Measurements from ENCODE around the gene FREM1.

DNA sequence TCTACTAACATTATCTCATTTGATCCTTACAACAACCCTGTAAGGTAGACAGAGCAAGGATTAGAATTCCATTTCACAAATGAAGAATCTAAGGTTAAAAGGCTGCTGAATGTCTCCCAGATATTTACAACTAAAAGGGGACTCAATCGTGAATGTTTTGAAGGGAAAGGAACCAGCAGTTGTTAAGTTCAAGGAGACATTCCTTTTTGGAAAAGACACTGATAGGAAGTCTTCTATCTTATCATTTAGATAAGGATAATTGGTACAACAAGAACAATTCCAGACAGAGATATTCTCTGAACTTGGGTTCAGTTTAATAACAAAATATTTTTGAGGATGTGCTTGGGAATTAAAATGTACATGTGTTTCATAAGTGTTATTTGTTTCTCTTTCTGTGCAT, 150.2 kb downstream of the FREM1 start:
- TF ChIP-seq, protein P1, sequence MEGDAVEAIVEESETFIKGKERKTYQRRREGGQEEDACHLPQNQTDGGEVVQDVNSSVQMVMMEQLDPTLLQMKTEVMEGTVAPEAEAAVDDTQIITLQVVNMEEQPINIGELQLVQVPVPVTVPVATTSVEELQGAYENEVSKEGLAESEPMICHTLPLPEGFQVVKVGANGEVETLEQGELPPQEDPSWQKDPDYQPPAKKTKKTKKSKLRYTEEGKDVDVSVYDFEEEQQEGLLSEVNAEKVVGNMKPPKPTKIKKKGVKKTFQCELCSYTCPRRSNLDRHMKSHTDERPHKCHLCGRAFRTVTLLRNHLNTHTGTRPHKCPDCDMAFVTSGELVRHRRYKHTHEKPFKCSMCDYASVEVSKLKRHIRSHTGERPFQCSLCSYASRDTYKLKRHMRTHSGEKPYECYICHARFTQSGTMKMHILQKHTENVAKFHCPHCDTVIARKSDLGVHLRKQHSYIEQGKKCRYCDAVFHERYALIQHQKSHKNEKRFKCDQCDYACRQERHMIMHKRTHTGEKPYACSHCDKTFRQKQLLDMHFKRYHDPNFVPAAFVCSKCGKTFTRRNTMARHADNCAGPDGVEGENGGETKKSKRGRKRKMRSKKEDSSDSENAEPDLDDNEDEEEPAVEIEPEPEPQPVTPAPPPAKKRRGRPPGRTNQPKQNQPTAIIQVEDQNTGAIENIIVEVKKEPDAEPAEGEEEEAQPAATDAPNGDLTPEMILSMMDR (IDR thresholded peaks at IDR 0.05): no peak
- TF ChIP-seq POLR2A (IDR thresholded peaks at IDR 0.05): no peak
- TF ChIP-seq EP300 (IDR thresholded peaks at IDR 0.05; ENCODE audit: low read depth): no peak
- no peak for TF ChIP-seq POLR2AphosphoS5 (IDR thresholded peaks at IDR 0.05)
